SU-DHL-6 (cell line): ENCODE data around the gene SURF6.

Experiments
- EZH2phosphoT487 ChIP-seq: fragments of 200-600 bp; sonication (generic), shearing (Covaris generic); conservative IDR thresholded peaks from 2 replicates; pipeline ENCODE4 v1.6.1; 2018; ENCODE audit warnings: mild to moderate bottlenecking, antibody characterized with exemption, low read length, moderate library complexity, mixed read lengths
- TF ChIP-seq, protein P1 (sequence below): fragments of 200-600 bp; sonication (generic); IDR thresholded peaks from one replicate; pipeline ENCODE4 v1.5.1; 2017; ENCODE audit warnings: antibody characterized with exemption, mild to moderate bottlenecking, low read length, moderate library complexity; ENCODE audit not compliant: insufficient read depth, poor library complexity, severe bottlenecking

DNA sequence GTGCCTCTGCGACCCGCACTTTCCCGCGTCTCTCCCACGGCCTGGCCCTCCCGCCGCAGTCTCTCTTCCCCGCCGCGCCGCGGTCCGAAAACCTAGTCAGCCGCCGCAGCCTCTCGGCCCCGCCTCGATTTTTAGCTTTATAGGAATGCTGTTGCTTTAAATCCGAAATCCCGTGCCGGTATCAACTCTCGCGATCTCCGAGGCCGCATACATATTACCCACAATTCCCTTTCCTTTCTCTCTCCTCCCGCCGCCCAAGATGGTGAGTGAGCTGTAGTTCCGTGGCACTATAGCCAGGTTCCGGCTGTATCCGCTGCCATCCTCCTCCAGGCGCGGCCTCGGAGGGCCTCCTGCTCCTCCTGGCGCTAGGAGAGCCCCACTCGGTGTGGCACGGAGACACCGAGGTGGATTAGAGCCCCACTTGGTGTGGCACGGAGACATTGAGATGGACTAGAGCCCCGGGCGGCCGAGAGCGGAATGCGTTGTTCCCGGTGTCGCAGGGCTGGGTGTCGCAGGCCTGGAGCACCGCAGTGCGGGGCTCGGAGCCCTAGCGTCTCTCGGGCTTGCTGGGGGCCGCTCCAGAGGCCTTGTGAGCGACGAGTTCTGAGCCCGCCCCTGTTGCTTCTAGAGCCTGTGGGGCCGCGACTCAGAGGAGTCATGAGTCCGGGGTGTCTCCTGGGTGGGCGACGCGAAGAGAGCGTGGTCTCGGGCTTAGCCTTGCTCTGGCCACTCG, 12.2 kb upstream of the SURF6 start, which contains the start of the genes MED22 and RPL7A:
- TF ChIP-seq, protein P1, sequence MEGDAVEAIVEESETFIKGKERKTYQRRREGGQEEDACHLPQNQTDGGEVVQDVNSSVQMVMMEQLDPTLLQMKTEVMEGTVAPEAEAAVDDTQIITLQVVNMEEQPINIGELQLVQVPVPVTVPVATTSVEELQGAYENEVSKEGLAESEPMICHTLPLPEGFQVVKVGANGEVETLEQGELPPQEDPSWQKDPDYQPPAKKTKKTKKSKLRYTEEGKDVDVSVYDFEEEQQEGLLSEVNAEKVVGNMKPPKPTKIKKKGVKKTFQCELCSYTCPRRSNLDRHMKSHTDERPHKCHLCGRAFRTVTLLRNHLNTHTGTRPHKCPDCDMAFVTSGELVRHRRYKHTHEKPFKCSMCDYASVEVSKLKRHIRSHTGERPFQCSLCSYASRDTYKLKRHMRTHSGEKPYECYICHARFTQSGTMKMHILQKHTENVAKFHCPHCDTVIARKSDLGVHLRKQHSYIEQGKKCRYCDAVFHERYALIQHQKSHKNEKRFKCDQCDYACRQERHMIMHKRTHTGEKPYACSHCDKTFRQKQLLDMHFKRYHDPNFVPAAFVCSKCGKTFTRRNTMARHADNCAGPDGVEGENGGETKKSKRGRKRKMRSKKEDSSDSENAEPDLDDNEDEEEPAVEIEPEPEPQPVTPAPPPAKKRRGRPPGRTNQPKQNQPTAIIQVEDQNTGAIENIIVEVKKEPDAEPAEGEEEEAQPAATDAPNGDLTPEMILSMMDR: no peak
- TF ChIP-seq EZH2phosphoT487: no peak
